SKM-1 treated with dmso at 0.1 percent for 144 hours (cell line): ENCODE data around the gene TRPV4.

ENCODE experiments used
- DNase-seq: peaks from one replicate; lab custom pipeline; 2025; ENCODE audit not compliant: unreplicated experiment; lab: John Stamatoyannopoulos, UW

TRPV4 gene

GRCh38 chr12:109764776-109765445 lies 68.3 kb downstream of the TRPV4 start:
- DNase-seq = no peak

DNA sequence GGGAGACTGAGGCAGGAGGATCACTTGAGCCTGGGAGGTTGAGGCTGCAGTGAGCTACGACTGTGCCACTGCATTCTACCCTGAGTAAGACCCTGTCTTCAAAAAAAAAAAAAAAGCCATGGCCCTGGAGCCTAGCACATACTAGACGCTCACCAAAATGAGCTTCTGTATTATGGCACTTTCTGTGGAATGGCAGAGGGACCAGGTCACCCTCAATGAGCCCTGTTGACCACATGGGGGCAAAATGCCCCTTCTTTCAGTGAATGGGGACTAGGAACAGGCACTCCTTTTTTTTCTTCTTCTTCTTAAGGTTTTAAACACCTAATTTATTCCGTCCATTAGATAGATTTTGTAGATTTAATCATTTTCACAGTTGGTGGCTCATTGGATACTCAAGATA lies 69.1 kb downstream of the TRPV4 start:
- DNase-seq = no peak

- DNase-seq = peak; percentile 41
Observed at GRCh38 chr12:109763201-109763841, 69.9 kb downstream of the TRPV4 start.

DNA sequence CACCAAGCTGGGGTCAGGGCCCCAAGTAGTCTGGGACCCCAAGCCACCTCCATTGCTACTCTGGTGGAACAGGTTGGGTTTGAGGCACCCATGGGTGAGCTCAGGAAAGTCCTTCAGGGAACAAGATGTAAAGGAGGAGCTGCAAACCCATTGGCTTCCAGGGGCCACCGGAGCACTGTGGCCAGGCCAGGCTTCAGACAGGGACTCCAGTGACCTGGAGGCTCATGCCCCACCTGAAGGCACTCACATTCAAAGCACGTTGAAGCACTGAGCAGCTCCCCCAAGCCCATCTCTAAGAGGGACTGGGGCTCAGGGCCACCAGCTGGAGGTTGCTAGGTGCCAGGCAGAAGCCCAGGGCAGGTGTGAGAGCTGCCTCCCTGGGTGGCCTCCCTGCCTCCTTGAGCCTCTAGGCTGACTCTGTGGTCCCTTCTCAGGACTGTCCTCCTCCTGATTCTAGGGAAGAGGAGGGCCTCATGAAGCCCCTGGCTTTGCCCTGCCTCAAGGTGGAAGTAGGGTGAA lies 70.5 kb downstream of the TRPV4 start:
- no peak for DNase-seq

- no peak for DNase-seq
Observed at GRCh38 chr12:109762071-109762672, 71.0 kb downstream of the TRPV4 start.

DNA sequence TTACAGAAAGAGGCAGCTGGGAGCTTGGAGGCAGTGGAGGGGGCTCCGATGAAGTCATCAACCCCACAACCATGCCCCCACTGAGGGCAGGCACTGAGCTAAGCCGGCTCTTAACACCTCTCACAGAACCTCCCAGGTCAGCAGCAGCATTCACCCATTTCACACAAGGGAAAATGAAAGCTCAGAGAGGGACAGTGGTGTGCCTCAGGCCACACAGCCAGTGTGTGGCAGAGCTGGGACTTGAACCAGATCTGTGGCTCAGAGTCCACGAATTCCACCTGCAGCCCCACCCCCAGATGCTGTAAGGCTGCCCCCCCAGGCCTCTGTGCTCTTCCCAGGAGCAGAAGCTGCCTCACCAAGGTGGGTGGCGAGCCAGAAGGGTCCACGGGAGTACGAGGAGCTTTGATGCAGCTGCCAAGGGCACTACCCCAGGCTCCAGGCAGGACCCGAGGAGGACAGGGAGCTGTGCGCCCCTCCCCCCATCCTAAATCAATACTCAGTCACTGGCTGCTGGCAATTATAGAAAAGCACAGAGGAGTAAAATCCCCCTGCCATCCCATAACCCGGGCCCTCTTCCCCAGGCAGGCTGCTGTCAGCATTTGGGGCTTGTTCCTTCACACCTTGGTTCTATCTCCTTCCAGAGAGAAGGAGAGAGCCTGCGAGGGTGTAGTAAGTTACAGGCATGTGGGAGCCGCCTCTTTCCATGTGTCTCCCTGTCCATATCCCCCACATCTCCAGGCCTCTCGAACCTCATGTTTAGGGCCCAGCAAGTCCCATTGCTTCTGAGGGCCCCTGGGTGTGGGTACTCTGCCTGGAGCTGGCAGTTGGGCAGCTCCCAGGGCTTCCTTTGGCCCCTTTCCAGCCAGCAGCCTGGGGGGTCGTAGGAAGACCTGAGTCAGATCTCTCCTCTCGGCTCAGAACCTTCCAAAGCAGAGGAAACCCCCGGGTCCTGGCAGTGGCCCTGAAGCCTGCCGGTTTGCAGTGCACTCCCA lies 72.0 kb downstream of the TRPV4 start:
- DNase-seq = no peak

- DNase-seq = no peak
Observed at GRCh38 chr12:109760031-109760929, 72.9 kb downstream of the TRPV4 start.

DNA sequence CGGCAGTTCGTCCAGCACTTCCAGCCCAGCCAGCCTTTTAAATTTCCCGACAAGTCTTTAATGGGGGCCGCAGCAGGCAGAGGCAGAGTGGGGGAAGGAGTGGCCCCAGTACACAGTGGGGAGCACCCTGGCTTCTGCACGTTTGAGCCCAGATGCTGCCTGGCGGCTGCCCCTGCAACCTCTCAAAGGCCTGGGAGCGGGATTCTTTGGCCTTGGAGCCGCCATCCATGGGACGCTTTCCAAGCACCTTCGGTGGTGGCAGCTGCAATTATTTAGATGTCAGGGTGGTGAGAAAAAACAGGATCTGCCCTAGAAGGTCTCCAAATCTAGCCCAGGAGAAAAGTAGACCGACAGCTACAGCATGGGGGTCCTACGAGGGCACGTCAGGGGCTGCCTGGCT lies 73.6 kb downstream of the TRPV4 start:
- DNase-seq = no peak

DNA sequence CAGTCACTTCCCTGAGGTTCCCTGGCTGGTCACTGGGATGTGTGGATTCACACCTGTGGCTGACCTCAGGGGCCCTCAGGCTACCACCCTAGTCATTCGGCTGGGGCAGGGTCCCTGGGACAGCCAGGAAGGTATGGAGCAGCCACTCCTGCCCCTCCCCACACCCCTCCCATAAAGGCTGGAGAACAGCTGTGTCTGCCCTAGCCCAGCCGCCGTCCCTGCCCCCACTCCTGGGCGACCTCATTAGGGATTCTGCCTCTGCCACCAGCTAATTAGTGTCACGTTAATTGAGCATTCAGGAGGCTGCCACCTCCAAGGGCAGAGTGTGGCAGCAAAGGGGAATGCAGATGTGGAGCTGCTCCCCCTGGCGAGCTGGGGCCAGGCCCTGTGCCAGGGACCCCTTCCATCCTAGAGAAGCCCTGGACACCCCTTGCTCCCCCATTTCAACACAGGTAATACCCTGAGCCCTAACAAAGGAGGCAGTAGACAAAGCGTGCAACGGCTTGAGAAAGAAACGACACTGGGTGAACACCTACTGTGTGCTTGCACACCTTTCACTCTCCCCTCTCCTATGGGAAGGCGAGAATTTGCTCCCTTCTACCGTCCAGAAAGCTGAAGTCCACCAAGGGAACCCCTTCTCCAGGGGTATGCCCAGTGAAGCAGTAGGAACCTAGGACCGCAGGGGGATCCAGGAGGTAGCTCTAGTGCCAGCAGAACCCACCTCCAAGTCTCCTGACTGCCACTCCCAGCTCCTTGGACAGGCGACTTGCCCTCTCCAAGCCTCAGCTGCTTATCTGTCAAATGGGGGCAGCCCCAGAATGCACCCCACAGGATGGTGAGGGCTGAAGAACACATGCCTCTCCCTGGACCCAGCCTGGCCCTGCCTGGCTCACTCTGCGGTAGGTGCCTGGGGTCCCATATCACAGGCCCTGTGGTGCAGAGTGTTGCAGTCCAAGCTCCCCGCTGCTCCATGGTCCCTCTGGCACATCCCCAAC lies 74.5 kb downstream of the TRPV4 start:
- no peak for DNase-seq

DNA sequence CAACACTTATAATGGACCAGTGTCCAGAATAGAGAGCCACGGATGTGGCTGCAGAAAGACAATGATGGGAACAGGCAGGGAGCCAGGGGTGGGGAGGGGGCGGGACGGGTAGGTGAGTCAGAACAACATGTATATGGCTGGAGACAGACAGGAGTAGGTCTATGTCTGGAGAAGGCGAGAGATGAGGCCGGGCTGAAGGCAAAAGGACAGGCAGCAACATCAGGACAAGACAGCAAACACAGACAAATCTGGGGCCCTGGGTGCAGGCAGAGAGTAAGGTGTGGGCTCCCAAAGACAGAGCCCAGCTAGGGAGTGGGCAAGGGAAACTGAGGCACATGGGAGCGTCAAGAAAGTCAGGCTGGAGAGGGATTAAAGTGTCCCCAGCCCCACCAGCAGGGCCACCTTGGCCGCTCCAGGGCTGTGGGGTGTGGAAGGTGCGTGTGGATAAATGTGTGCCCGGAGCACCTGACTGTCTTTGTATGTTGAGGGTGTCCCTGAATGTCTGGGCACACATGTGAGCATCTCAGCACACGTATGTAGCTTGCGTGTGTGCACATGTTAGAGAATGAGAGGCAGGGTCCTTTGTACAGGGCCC lies 75.4 kb downstream of the TRPV4 start:
- DNase-seq = no peak

GRCh38 chr12:109756457-109756856 lies 76.7 kb downstream of the TRPV4 start:
- no peak for DNase-seq

GRCh38 chr12:109753959-109754358 lies 79.2 kb downstream of the TRPV4 start:
- no peak for DNase-seq

DNA sequence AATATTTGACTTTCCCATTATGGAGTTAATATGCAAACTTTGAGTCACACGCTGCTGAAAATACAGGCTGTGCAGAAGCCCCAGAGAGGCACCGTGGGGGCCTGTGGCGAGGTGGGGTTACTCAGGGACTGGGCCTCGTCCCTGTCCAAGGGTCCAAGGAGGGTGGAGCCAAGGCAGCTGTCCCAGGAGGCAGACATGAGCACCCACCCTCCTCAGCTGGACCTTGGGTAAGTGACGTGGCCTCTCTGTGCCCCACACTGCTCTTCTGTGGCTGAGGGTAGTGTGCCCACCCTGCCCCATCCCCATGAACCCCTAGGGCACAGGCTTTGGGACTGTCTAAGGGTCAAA lies 80.2 kb downstream of the TRPV4 start:
- DNase-seq = no peak

- DNase-seq = no peak
Observed at GRCh38 chr12:109752117-109753053, 80.8 kb downstream of the TRPV4 start.

GRCh38 chr12:109744986-109745942 lies 87.9 kb downstream of the TRPV4 start:
- no peak for DNase-seq

- DNase-seq = no peak
Observed at GRCh38 chr12:109744026-109744425, 89.2 kb downstream of the TRPV4 start.
